Stimulated activated CD8-positive, alpha-beta memory T cell treated with anti-CD3 and anti-CD28 coated beads, Interleukin-7, amount 100 ng/mL, for 24 hours (primary cell): ENCODE results near the gene PARD3.
"Not testable (repeated sequence)": the region's sequence is repeated elsewhere in the genome, so short reads cannot be mapped to it uniquely, and the experiment has no call there.

Source experiments
- DNase-seq: peaks from one replicate; pipeline ENCODE4 v3.0.0-alpha.2; 2020; ENCODE audit warnings: low read depth

PARD3 gene

GRCh38 chr10:34294137-34294536 lies 521.0 kb downstream of the PARD3 start:
- DNase-seq, result no peak

GRCh38 chr10:34292675-34293074 lies 522.4 kb downstream of the PARD3 start:
- no peak for DNase-seq

GRCh38 chr10:34292194-34292565 lies 522.9 kb downstream of the PARD3 start:
- no peak for DNase-seq

GRCh38 chr10:34291466-34292193 lies 523.5 kb downstream of the PARD3 start:
- no peak for DNase-seq

- DNase-seq, result no peak
These were observed 524.5 kb downstream of the PARD3 start for GRCh38 chr10:34290412-34291081.

GRCh38 chr10:34288634-34289033 lies 526.5 kb downstream of the PARD3 start:
- DNase-seq, result no peak

- no peak for DNase-seq
These were observed 528.9 kb downstream of the PARD3 start for GRCh38 chr10:34286136-34286739.

GRCh38 chr10:34281661-34282582 lies 533.2 kb downstream of the PARD3 start:
- DNase-seq, result no peak

GRCh38 chr10:34280599-34281374 lies 534.3 kb downstream of the PARD3 start:
- no peak for DNase-seq

- DNase-seq, result no peak
These were observed 539.4 kb downstream of the PARD3 start for GRCh38 chr10:34275626-34276130.

- no peak for DNase-seq
These were observed 540.2 kb downstream of the PARD3 start for GRCh38 chr10:34274906-34275305.

- no peak for DNase-seq
These were observed 541.8 kb downstream of the PARD3 start for GRCh38 chr10:34273340-34273739.

- no peak for DNase-seq
These were observed 542.8 kb downstream of the PARD3 start for GRCh38 chr10:34272316-34272715.

GRCh38 chr10:34268410-34268809 lies 546.7 kb downstream of the PARD3 start:
- DNase-seq, result not testable (repeated sequence)

GRCh38 chr10:34262985-34263384 lies 552.1 kb downstream of the PARD3 start:
- DNase-seq, result no peak

GRCh38 chr10:34260904-34261303 lies 554.2 kb downstream of the PARD3 start:
- DNase-seq, result no peak

GRCh38 chr10:34256216-34256615 lies 558.9 kb downstream of the PARD3 start:
- no peak for DNase-seq

GRCh38 chr10:34255035-34255434 lies 560.1 kb downstream of the PARD3 start:
- DNase-seq, result no peak

GRCh38 chr10:34254596-34254995 lies 560.5 kb downstream of the PARD3 start:
- DNase-seq, result no peak

- no peak for DNase-seq
These were observed 563.0 kb downstream of the PARD3 start for GRCh38 chr10:34252111-34252510.

GRCh38 chr10:34251177-34251576 lies 563.9 kb downstream of the PARD3 start:
- DNase-seq, result no peak
